HCT116 (cell line): Measurements from ENCODE around the gene DENND4C. TPM values are rescaled to one million over a fixed set of nuclear protein-coding genes. Genes with fewer than 3 reads are reported as not detected.

Source experiments
- ATAC-seq: fragments of 200-7000 bp; cut with Tn5 transposase; 2 replicates; pipeline ENCODE4 v1.9.1; 2020; ENCODE audit warnings: mild to moderate bottlenecking, moderate library complexity
- BruUV-seq: library from RNA; stranded (reverse); fragments of 400-500 nt; replicated peaks from 2 replicates; lab custom pipeline; 2021; lab: Mats Ljungman, UMichigan
- CTCF ChIA-PET: fragments of 300-600 bp; sonication (Branson Sonifier 250); formaldehyde crosslinking; loops from one replicate; lab custom pipeline; 2021; ENCODE audit warnings: antibody characterized with exemption; lab: Charles Lee
- POLR2A ChIA-PET: fragments of 300-600, 350-600 bp; sonication (Branson Sonifier 250); formaldehyde crosslinking; loops from one replicate; lab custom pipeline; 2021; ENCODE audit warnings: antibody characterized with exemption; lab: Charles Lee
- RAD21 ChIA-PET, 2 experiments: fragments of 300-600 bp; sonication (Branson Sonifier 250); formaldehyde crosslinking; loops; one replicate each; lab custom pipeline; 2023; ENCODE audit warnings: low total read pairs in 2 of 2; ENCODE audit not compliant: uncharacterized antibody in 2 of 2, unreplicated experiment in 2 of 2, low non-redundant PET in 1 of 2; lab: Charles Lee
- DNase-seq: peaks from one replicate; pipeline ENCODE4 v3.0.0-alpha.2; 2010; ENCODE audit warnings: low read depth, low spot score
- H2AFZ ChIP-seq: fragments of 200-600 bp; shearing (Covaris generic), sonication (generic); 2 replicates; pipeline ENCODE4 v1.6.1; 2017; ENCODE audit warnings: low read depth, mixed run types, mixed read lengths, antibody characterized with exemption, low read length; ENCODE audit not compliant: poor library complexity, severe bottlenecking
- H3K27ac ChIP-seq: 2 replicates; pipeline ENCODE4 v1.5.1; 2012; ENCODE audit warnings: low read depth, low read length
- H3K27me3 ChIP-seq: fragments of 200-600 bp; sonication (generic); 2 replicates; pipeline ENCODE4 v1.6.1; 2016; ENCODE audit warnings: mixed run types, low read length, mixed read lengths; ENCODE audit not compliant: insufficient read depth
- H3K36me3 ChIP-seq, 2 experiments: fragments of 200-500 bp in 1 of 2; fragments of 200-600 bp in 1 of 2; sonication (Bioruptor generic) in 1 of 2; sonication (generic) in 1 of 2; 2 replicates each; pipeline versions ENCODE4 v1.5.1 to v1.6.1; 2014 to 2016; ENCODE audit warnings: low read length in 2 of 2, inconsistent platforms in 1 of 2, mixed read lengths in 1 of 2, mixed run types in 1 of 2; ENCODE audit not compliant: insufficient read depth in 2 of 2, control insufficient read depth in 1 of 2
- H3K4me1 ChIP-seq, 2 experiments: fragments of 200-600 bp in 1 of 2; sonication (generic) in 1 of 2; 2 replicates each; pipeline versions ENCODE4 v1.5.1 to v1.6.1; 2012 to 2017; ENCODE audit warnings: low read length in 2 of 2, inconsistent platforms in 1 of 2, mild to moderate bottlenecking in 1 of 2, mixed read lengths in 1 of 2, mixed run types in 1 of 2, moderate library complexity in 1 of 2; ENCODE audit not compliant: insufficient read depth in 2 of 2, control insufficient read depth in 1 of 2
- H3K4me2 ChIP-seq: fragments of 200-600 bp; sonication (generic); 2 replicates; pipeline ENCODE4 v1.6.1; 2017; ENCODE audit warnings: mixed run types, low read length, mixed read lengths
- H3K4me3 ChIP-seq, 2 experiments: fragments of 200-600 bp in 1 of 2; sonication (generic) in 1 of 2; replicated peaks in 1 of 2; 2 replicates each; pipeline ENCODE4 v1.5.1; 2011 to 2016; ENCODE audit warnings: low read length in 2 of 2, control low read depth in 1 of 2, low read depth in 1 of 2, mild to moderate bottlenecking in 1 of 2, mixed read lengths in 1 of 2, mixed run types in 1 of 2
- H3K79me2 ChIP-seq: fragments of 200-600 bp; sonication (generic); 2 replicates; pipeline ENCODE4 v1.6.1; 2017; ENCODE audit warnings: mild to moderate bottlenecking, mixed run types, low read length, moderate library complexity, mixed read lengths; ENCODE audit not compliant: insufficient read depth
- H3K9ac ChIP-seq: fragments of 200-600 bp; sonication (generic); 2 replicates; pipeline ENCODE4 v1.6.1; 2016; ENCODE audit warnings: low read length, mixed read lengths
- H3K9me2 ChIP-seq: fragments of 200-600 bp; sonication (generic), shearing (Covaris generic); 2 replicates; pipeline ENCODE4 v1.6.1; 2017; ENCODE audit warnings: mixed run types, mild to moderate bottlenecking, moderate library complexity; ENCODE audit not compliant: insufficient read depth
- H3K9me3 ChIP-seq, 2 experiments: fragments of 200-500 bp in 1 of 2; fragments of 200-600 bp in 1 of 2; sonication (Bioruptor generic) in 1 of 2; sonication (generic) in 1 of 2; 2 replicates each; pipeline ENCODE4 v1.6.1; 2014 to 2017; ENCODE audit warnings: low read length in 2 of 2, mixed read lengths in 2 of 2, inconsistent platforms in 1 of 2, low read depth in 1 of 2, mild to moderate bottlenecking in 1 of 2, mixed run types in 1 of 2, moderate library complexity in 1 of 2; ENCODE audit not compliant: control insufficient read depth in 1 of 2, insufficient read depth in 1 of 2
- H4K20me1 ChIP-seq: fragments of 200-600 bp; sonication (generic), shearing (Covaris generic); 2 replicates; pipeline ENCODE4 v1.6.1; 2017; ENCODE audit warnings: mixed run types, mild to moderate bottlenecking, moderate library complexity; ENCODE audit not compliant: insufficient read depth
- CEBPB ChIP-seq: IDR thresholded peaks from 2 replicates; pipeline ENCODE4 v1.6.1; 2012; ENCODE audit warnings: low read depth
- EGR1 ChIP-seq: IDR thresholded peaks from 2 replicates; pipeline ENCODE4 v1.6.1; 2012; ENCODE audit warnings: low read depth
- ELF1 ChIP-seq: IDR thresholded peaks from 2 replicates; pipeline ENCODE4 v1.6.1; 2012; ENCODE audit warnings: low read depth, borderline replicate concordance
- EZH2 ChIP-seq: fragments of 200-600 bp; sonication (generic); IDR thresholded peaks from 2 replicates; pipeline ENCODE4 v1.6.1; 2017; ENCODE audit warnings: antibody characterized with exemption, mixed run types
- EZH2phosphoT487 ChIP-seq: fragments of 200-600 bp; IDR thresholded peaks from 2 replicates; pipeline ENCODE4 v1.6.1; 2018; ENCODE audit warnings: antibody characterized with exemption, borderline replicate concordance
- FOSL1 ChIP-seq: IDR thresholded peaks from 2 replicates; pipeline ENCODE4 v1.6.1; 2012; ENCODE audit warnings: low read depth
- JUND ChIP-seq: IDR thresholded peaks from 2 replicates; pipeline ENCODE4 v1.6.1; 2012
- POLR2AphosphoS5 ChIP-seq: IDR thresholded peaks from 2 replicates; pipeline ENCODE4 v1.6.1; 2011; ENCODE audit warnings: mild to moderate bottlenecking, low read depth, low read length, moderate library complexity
- RAD21 ChIP-seq: IDR thresholded peaks from 2 replicates; pipeline ENCODE4 v1.6.1; 2012; ENCODE audit warnings: low read depth, mild to moderate bottlenecking
- SIN3A ChIP-seq: IDR thresholded peaks from 2 replicates; pipeline ENCODE4 v1.6.1; 2012; ENCODE audit warnings: low read depth
- SRF ChIP-seq: IDR thresholded peaks from 2 replicates; pipeline ENCODE4 v1.6.1; 2012; ENCODE audit warnings: low read depth
- YY1 ChIP-seq: IDR thresholded peaks from 2 replicates; pipeline ENCODE4 v1.6.1; 2011; ENCODE audit warnings: low read length, low read depth, moderate library complexity, mild to moderate bottlenecking; ENCODE audit not compliant: insufficient replicate concordance; ENCODE audit errors: extremely low read depth
- ZFX ChIP-seq: fragments of 450-650 bp; IDR thresholded peaks from 2 replicates; pipeline ENCODE4 v1.6.1; 2017
- ZNF274 ChIP-seq: fragments of 200-500 bp; sonication (Bioruptor generic); IDR thresholded peaks from 2 replicates; pipeline ENCODE4 v1.6.1; 2014; ENCODE audit warnings: mild to moderate bottlenecking, low read depth, low read length, inconsistent platforms
- intact Hi-C: fragments of 100-400 bp; cut with micrococcal nuclease; formaldehyde crosslinking; loops from 2 replicates; pipeline ENCODE4 v1.10.0; 2022
- total RNA-seq: library from RNA; stranded (reverse); gene quantifications from one replicate; pipeline ENCODE4 v1.2.1, GENCODE V29; 2021; ENCODE audit not compliant: unreplicated experiment
- TF ChIP-seq, protein P1 (sequence below): IDR thresholded peaks from 2 replicates; pipeline ENCODE4 v1.6.1; 2012
- TF ChIP-seq, protein P2 (sequence below): IDR thresholded peaks from 2 replicates; pipeline ENCODE4 v1.6.1; 2011; ENCODE audit warnings: mild to moderate bottlenecking, low read length, moderate library complexity; ENCODE audit not compliant: insufficient replicate concordance; ENCODE audit errors: extremely low read depth
- TF ChIP-seq, protein P3 (sequence below), 3 experiments: fragments of 200-600 bp in 1 of 3; sonication (generic) in 1 of 3; IDR thresholded peaks in 2 of 3; conservative IDR thresholded peaks in 1 of 3; 2 replicates each; pipeline ENCODE4 v1.5.1; 2012 to 2017; ENCODE audit warnings: low read depth in 2 of 3, low read length in 2 of 3, antibody characterized with exemption in 1 of 3, borderline replicate concordance in 1 of 3, control low read depth in 1 of 3, mild to moderate bottlenecking in 1 of 3, mixed read lengths in 1 of 3, mixed run types in 1 of 3, moderate library complexity in 1 of 3; ENCODE audit not compliant: insufficient read depth in 1 of 3
- TF ChIP-seq, protein P4 (sequence below): IDR thresholded peaks from 2 replicates; pipeline ENCODE4 v1.6.1; 2012; ENCODE audit warnings: low read depth
- TF ChIP-seq, protein P5 (sequence below): IDR thresholded peaks from 2 replicates; pipeline ENCODE4 v1.6.1; 2012

Gene DENND4C
- total RNA-seq, 1 experiment from 2014 or later: 20.9 TPM

DNA sequence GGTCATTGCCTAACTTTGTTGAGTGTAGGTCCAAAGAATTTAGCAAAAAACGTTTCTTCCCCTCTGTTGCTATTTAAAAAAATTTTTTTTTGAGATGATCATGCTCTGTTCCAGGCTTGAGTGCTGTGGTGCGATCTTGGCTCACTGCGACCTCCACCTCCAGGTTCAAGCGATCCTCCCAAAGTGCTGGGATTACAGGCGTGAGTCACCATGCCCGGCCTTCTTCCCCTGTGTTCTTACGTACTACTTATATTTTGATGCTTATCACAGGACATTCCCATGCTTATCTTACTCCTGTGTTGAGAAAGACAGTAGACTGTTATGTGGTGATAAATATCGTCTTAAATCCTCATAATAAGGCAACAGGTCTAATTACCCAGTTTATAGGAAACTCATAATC, 180.8 kb downstream of the DENND4C start:
- H3K4me3 ChIP-seq: no peak overlapping the region
- CTCF ChIA-PET: no interaction called here
- no peak overlapping the region for H3K27ac ChIP-seq
- TF ChIP-seq FOSL1 (no peak), EZH2 (no peak), JUND (no peak), ZFX (no peak), EGR1 (no peak), SIN3A (no peak), POLR2AphosphoS5 (no peak), EZH2phosphoT487 (no peak), YY1 (no peak), CEBPB (no peak), RAD21 (no peak), ZNF274 (no peak), ELF1 (no peak), SRF (no peak)
- TF ChIP-seq, protein P1, sequence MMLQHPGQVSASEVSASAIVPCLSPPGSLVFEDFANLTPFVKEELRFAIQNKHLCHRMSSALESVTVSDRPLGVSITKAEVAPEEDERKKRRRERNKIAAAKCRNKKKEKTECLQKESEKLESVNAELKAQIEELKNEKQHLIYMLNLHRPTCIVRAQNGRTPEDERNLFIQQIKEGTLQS: no peak
- TF ChIP-seq, protein P2, sequence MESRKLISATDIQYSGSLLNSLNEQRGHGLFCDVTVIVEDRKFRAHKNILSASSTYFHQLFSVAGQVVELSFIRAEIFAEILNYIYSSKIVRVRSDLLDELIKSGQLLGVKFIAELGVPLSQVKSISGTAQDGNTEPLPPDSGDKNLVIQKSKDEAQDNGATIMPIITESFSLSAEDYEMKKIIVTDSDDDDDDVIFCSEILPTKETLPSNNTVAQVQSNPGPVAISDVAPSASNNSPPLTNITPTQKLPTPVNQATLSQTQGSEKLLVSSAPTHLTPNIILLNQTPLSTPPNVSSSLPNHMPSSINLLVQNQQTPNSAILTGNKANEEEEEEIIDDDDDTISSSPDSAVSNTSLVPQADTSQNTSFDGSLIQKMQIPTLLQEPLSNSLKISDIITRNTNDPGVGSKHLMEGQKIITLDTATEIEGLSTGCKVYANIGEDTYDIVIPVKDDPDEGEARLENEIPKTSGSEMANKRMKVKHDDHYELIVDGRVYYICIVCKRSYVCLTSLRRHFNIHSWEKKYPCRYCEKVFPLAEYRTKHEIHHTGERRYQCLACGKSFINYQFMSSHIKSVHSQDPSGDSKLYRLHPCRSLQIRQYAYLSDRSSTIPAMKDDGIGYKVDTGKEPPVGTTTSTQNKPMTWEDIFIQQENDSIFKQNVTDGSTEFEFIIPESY: no peak
- TF ChIP-seq, protein P3, sequence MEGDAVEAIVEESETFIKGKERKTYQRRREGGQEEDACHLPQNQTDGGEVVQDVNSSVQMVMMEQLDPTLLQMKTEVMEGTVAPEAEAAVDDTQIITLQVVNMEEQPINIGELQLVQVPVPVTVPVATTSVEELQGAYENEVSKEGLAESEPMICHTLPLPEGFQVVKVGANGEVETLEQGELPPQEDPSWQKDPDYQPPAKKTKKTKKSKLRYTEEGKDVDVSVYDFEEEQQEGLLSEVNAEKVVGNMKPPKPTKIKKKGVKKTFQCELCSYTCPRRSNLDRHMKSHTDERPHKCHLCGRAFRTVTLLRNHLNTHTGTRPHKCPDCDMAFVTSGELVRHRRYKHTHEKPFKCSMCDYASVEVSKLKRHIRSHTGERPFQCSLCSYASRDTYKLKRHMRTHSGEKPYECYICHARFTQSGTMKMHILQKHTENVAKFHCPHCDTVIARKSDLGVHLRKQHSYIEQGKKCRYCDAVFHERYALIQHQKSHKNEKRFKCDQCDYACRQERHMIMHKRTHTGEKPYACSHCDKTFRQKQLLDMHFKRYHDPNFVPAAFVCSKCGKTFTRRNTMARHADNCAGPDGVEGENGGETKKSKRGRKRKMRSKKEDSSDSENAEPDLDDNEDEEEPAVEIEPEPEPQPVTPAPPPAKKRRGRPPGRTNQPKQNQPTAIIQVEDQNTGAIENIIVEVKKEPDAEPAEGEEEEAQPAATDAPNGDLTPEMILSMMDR (IDR thresholded peaks at IDR 0.05 in 2 of 3, conservative IDR thresholded peaks at IDR 0.05 in 1 of 3; ENCODE audit: borderline replicate concordance in 1 of 3, insufficient read depth in 1 of 3, low read depth in 2 of 3, low read length in 2 of 3): no peak
- TF ChIP-seq, protein P4, sequence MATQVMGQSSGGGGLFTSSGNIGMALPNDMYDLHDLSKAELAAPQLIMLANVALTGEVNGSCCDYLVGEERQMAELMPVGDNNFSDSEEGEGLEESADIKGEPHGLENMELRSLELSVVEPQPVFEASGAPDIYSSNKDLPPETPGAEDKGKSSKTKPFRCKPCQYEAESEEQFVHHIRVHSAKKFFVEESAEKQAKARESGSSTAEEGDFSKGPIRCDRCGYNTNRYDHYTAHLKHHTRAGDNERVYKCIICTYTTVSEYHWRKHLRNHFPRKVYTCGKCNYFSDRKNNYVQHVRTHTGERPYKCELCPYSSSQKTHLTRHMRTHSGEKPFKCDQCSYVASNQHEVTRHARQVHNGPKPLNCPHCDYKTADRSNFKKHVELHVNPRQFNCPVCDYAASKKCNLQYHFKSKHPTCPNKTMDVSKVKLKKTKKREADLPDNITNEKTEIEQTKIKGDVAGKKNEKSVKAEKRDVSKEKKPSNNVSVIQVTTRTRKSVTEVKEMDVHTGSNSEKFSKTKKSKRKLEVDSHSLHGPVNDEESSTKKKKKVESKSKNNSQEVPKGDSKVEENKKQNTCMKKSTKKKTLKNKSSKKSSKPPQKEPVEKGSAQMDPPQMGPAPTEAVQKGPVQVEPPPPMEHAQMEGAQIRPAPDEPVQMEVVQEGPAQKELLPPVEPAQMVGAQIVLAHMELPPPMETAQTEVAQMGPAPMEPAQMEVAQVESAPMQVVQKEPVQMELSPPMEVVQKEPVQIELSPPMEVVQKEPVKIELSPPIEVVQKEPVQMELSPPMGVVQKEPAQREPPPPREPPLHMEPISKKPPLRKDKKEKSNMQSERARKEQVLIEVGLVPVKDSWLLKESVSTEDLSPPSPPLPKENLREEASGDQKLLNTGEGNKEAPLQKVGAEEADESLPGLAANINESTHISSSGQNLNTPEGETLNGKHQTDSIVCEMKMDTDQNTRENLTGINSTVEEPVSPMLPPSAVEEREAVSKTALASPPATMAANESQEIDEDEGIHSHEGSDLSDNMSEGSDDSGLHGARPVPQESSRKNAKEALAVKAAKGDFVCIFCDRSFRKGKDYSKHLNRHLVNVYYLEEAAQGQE: no peak
- TF ChIP-seq, protein P5, sequence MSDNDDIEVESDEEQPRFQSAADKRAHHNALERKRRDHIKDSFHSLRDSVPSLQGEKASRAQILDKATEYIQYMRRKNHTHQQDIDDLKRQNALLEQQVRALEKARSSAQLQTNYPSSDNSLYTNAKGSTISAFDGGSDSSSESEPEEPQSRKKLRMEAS: no peak
- peak overlapping the region; percentile 23; the same call in 1 of the 2 replicates for H3K4me2 ChIP-seq
- RAD21 ChIA-PET: no interaction called here
- peaks cover 9 to 29% of the 10 kb centered on the region in 2 experiments for H3K4me1 ChIP-seq
- no peaks in the 10 kb centered on the region for H3K27me3 ChIP-seq
- H2AFZ ChIP-seq: no peak overlapping the region
- no peak for DNase-seq
- H3K36me3 ChIP-seq: no peaks in the 10 kb centered on the region
- no TSS peak for BruUV-seq
- H3K9me3 ChIP-seq: no peaks in the 10 kb centered on the region
- H3K79me2 ChIP-seq: no peaks in the 10 kb centered on the region
- no peak for ATAC-seq
- no peak overlapping the region for H3K9ac ChIP-seq
- no peaks in the 10 kb centered on the region for H3K9me2 ChIP-seq
- POLR2A ChIA-PET: no interaction called here
- intact Hi-C loops: no loop called here
- no peaks in the 10 kb centered on the region for H4K20me1 ChIP-seq
